ENCODE results near the gene ANGEL1. TPM values are rescaled to one million over a fixed set of nuclear protein-coding genes. Genes with fewer than 3 reads are reported as not detected.
A peak's percentile ranks its signal among the peaks of the same experiment; 100 is the strongest.

The ANGEL1 gene
- total and polyA plus RNA-seq, 2 donors (not counting 1 experiment from before 2014, with no cell fraction given): 6.6 to 8.4 TPM

DNA sequence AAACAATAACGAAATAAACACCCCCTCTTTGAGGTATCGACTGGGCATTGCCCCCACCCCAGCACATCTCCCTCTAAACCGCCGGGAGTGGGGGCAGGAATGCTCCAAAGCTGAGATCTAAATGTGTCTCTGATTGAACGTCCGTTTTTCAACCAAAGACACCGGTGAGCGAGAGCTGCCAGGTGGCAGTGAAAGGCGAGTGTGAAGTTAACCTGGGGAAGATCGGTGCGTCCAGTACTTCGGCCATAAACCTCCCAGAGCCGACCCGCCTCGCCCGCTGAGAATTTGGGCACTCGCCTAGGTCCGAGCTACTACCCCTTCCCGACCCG lies 625 bp downstream of the ANGEL1 start:
- no peaks in the 10 kb centered on the region for H3K4me1 ChIP-seq (ENCODE audit: control insufficient read depth, extremely low read depth, insufficient read depth, low read length)
- TF ChIP-seq EZH2 (IDR thresholded peaks at IDR 0.05; ENCODE audit: low read length, missing control alignments): no peak
- TF ChIP-seq CTCF (conservative IDR thresholded peaks at IDR 0.05 in 1 of 2, IDR thresholded peaks at IDR 0.05 in 1 of 2; ENCODE audit: low read depth in 1 of 2, low read length in 2 of 2): no peak
- H4K20me1 ChIP-seq (ENCODE audit: control insufficient read depth, extremely low read depth, insufficient read depth, low read length): no peaks in the 10 kb centered on the region
- H3K9ac ChIP-seq (ENCODE audit: insufficient read depth, low read length): peak overlapping the region; percentile 62
- H2AFZ ChIP-seq (ENCODE audit: low read length): peak overlapping the region; percentile 58
- peak overlapping the region; percentile 90 for H3K4me2 ChIP-seq (ENCODE audit: extremely low read depth, insufficient read depth, low read length)
- DNase-seq (ENCODE audit: low read depth in 2 of 2): no peak
- no peaks in the 10 kb centered on the region for H3K9me3 ChIP-seq (ENCODE audit: control insufficient read depth, insufficient read depth, low read depth, low read length)
- H3K36me3 ChIP-seq (ENCODE audit: control insufficient read depth, insufficient read depth, low read length): peaks cover 1% of the 10 kb centered on the region
- peaks cover 4% of the 10 kb centered on the region for H3K27me3 ChIP-seq (ENCODE audit: control insufficient read depth, insufficient read depth, low read length)
- H3K79me2 ChIP-seq (ENCODE audit: control insufficient read depth, insufficient read depth, low read length): no peaks in the 10 kb centered on the region
- peak overlapping the region; percentile 45 for H3K27ac ChIP-seq (ENCODE audit: insufficient read depth, low read length)
- peak overlapping the region; percentile 67 to 85 (median 76) for H3K4me3 ChIP-seq (replicated peaks in 1 of 4; ENCODE audit: control extremely low read depth in 1 of 4, insufficient read depth in 1 of 4, low read depth in 3 of 4, low read length in 4 of 4)

GRCh38 chr14:76811561-76811960 lies 1.1 kb downstream of the ANGEL1 start:
- H3K4me1 ChIP-seq (ENCODE audit: control insufficient read depth, extremely low read depth, insufficient read depth, low read length): no peaks in the 10 kb centered on the region
- H2AFZ ChIP-seq (ENCODE audit: low read length): no peak overlapping the region
- H3K27me3 ChIP-seq (ENCODE audit: control insufficient read depth, insufficient read depth, low read length): peaks cover 2% of the 10 kb centered on the region
- peak in 1 of 2 donors; percentile 51 for DNase-seq (ENCODE audit: low read depth in 2 of 2)
- H4K20me1 ChIP-seq (ENCODE audit: control insufficient read depth, extremely low read depth, insufficient read depth, low read length): no peaks in the 10 kb centered on the region
- H3K9me3 ChIP-seq (ENCODE audit: control insufficient read depth, insufficient read depth, low read depth, low read length): no peaks in the 10 kb centered on the region
- no peak overlapping the region for H3K27ac ChIP-seq (ENCODE audit: insufficient read depth, low read length)
- H3K4me2 ChIP-seq (ENCODE audit: extremely low read depth, insufficient read depth, low read length): peak overlapping the region; percentile 90
- TF ChIP-seq CTCF (conservative IDR thresholded peaks at IDR 0.05 in 1 of 2, IDR thresholded peaks at IDR 0.05 in 1 of 2; ENCODE audit: low read depth in 1 of 2, low read length in 2 of 2): no peak
- no peak for TF ChIP-seq EZH2 (IDR thresholded peaks at IDR 0.05; ENCODE audit: low read length, missing control alignments)
- H3K79me2 ChIP-seq (ENCODE audit: control insufficient read depth, insufficient read depth, low read length): no peaks in the 10 kb centered on the region
- no peak overlapping the region for H3K9ac ChIP-seq (ENCODE audit: insufficient read depth, low read length)
- H3K4me3 ChIP-seq (replicated peaks in 1 of 4; ENCODE audit: control extremely low read depth in 1 of 4, insufficient read depth in 1 of 4, low read depth in 3 of 4, low read length in 4 of 4): peak overlapping the region in 2 of 4 experiments; percentile 67 to 85
- peaks cover 3% of the 10 kb centered on the region for H3K36me3 ChIP-seq (ENCODE audit: control insufficient read depth, insufficient read depth, low read length)

- no peaks in the 10 kb centered on the region for H4K20me1 ChIP-seq (ENCODE audit: control insufficient read depth, extremely low read depth, insufficient read depth, low read length)
- no peaks in the 10 kb centered on the region for H3K4me1 ChIP-seq (ENCODE audit: control insufficient read depth, extremely low read depth, insufficient read depth, low read length)
- peak; percentile 27 to 59 for DNase-seq (ENCODE audit: low read depth in 2 of 2)
- peak overlapping the region; percentile 23 to 85 (median 60) for H3K4me3 ChIP-seq (replicated peaks in 1 of 4; ENCODE audit: control extremely low read depth in 1 of 4, insufficient read depth in 1 of 4, low read depth in 3 of 4, low read length in 4 of 4)
- no peaks in the 10 kb centered on the region for H3K9me3 ChIP-seq (ENCODE audit: control insufficient read depth, insufficient read depth, low read depth, low read length)
- H3K27me3 ChIP-seq (ENCODE audit: control insufficient read depth, insufficient read depth, low read length): no peaks in the 10 kb centered on the region
- peak overlapping the region; percentile 77 for H2AFZ ChIP-seq (ENCODE audit: low read length)
- peaks cover 3% of the 10 kb centered on the region for H3K36me3 ChIP-seq (ENCODE audit: control insufficient read depth, insufficient read depth, low read length)
- TF ChIP-seq EZH2 (IDR thresholded peaks at IDR 0.05; ENCODE audit: low read length, missing control alignments) (no peak), CTCF (conservative IDR thresholded peaks at IDR 0.05 in 1 of 2, IDR thresholded peaks at IDR 0.05 in 1 of 2; ENCODE audit: low read depth in 1 of 2, low read length in 2 of 2) (peak; percentile 65 to 70)
- H3K4me2 ChIP-seq (ENCODE audit: extremely low read depth, insufficient read depth, low read length): peak overlapping the region; percentile 90
- H3K27ac ChIP-seq (ENCODE audit: insufficient read depth, low read length): no peak overlapping the region
- H3K79me2 ChIP-seq (ENCODE audit: control insufficient read depth, insufficient read depth, low read length): no peaks in the 10 kb centered on the region
- H3K9ac ChIP-seq (ENCODE audit: insufficient read depth, low read length): no peak overlapping the region
Observed at GRCh38 chr14:76810953-76811400, 1.7 kb downstream of the ANGEL1 start.
